Measurements from ENCODE around the gene CUTA. TPM values are rescaled to one million over a fixed set of nuclear protein-coding genes. Genes with fewer than 3 reads are reported as not detected.

CUTA gene
- total RNA-seq, 1 experiment from 2014 or later, result 212 TPM

GRCh38 chr6:33367009-33367714, 50.7 kb downstream of the CUTA start:
- BruUV-seq (replicated peaks), result no TSS peak
- DNase-seq (ENCODE audit: unreplicated experiment), result no peak
- intact Hi-C loops (cut with micrococcal nuclease), result no loop called here
- POLR2A ChIA-PET, result interaction anchor here (1.2 kb wide), 1 partner anchor 49 kb away, joined by 4 read pairs; no protein-coding TSS in a partner anchor
- TF ChIP-seq, protein P1, sequence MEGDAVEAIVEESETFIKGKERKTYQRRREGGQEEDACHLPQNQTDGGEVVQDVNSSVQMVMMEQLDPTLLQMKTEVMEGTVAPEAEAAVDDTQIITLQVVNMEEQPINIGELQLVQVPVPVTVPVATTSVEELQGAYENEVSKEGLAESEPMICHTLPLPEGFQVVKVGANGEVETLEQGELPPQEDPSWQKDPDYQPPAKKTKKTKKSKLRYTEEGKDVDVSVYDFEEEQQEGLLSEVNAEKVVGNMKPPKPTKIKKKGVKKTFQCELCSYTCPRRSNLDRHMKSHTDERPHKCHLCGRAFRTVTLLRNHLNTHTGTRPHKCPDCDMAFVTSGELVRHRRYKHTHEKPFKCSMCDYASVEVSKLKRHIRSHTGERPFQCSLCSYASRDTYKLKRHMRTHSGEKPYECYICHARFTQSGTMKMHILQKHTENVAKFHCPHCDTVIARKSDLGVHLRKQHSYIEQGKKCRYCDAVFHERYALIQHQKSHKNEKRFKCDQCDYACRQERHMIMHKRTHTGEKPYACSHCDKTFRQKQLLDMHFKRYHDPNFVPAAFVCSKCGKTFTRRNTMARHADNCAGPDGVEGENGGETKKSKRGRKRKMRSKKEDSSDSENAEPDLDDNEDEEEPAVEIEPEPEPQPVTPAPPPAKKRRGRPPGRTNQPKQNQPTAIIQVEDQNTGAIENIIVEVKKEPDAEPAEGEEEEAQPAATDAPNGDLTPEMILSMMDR (IDR thresholded peaks at IDR 0.05; ENCODE audit: unreplicated experiment), result no peak
- H3K4me3 Mint-ChIP-seq (ENCODE audit: unreplicated experiment), result no peak overlapping the region
- no peaks in the 10 kb centered on the region for H3K9me3 Mint-ChIP-seq (ENCODE audit: unreplicated experiment)
- CTCF ChIA-PET, result interaction anchor here (1.2 kb wide), 1 partner anchor 23 kb away, joined by 4 read pairs; no protein-coding TSS in a partner anchor
- H3K4me1 Mint-ChIP-seq (ENCODE audit: insufficient read depth, unreplicated experiment), result peaks cover 5% of the 10 kb centered on the region
- H3K27ac Mint-ChIP-seq (ENCODE audit: low read depth, unreplicated experiment), result no peak overlapping the region
- no peaks in the 10 kb centered on the region for H3K27me3 Mint-ChIP-seq (ENCODE audit: insufficient read depth, unreplicated experiment)
- peaks cover 6% of the 10 kb centered on the region for H3K36me3 Mint-ChIP-seq (ENCODE audit: insufficient read depth, unreplicated experiment)

Small RNAs within 50 kb of the gene (microRNA-seq; reads per million reads assigned to microRNA genes)
- not detected for gene MIR5004

Other genes with a start within 250 kb of the CUTA start
- gene COL11A2, start 225.6 kb downstream of the CUTA start, total RNA-seq (2022), result 0.91 and 1.5 TPM in 2 replicates
- 29.6 and 35.1 TPM in 2 replicates for gene RXRB, start 217.4 kb downstream of the CUTA start, total RNA-seq (2022)
- 118 and 187 TPM in 2 replicates for gene SLC39A7, start 217.2 kb downstream of the CUTA start, total RNA-seq (2022)
- 26.4 and 26.6 TPM in 2 replicates for gene HSD17B8, start 213.5 kb downstream of the CUTA start, total RNA-seq (2022)
- 45.4 and 48.3 TPM in 2 replicates for gene RING1, start 209.6 kb downstream of the CUTA start, total RNA-seq (2022)
- 47.8 and 49.7 TPM in 2 replicates for gene VPS52, start 146.2 kb downstream of the CUTA start, total RNA-seq (2022)
- 4,063 and 4,680 TPM in 2 replicates for gene RPS18, start 146.0 kb downstream of the CUTA start, total RNA-seq (2022)
- 0.37 and 0.58 TPM in 2 replicates for gene B3GALT4, start 141.0 kb downstream of the CUTA start, total RNA-seq (2022)
- 53.1 and 57.0 TPM in 2 replicates for gene WDR46, start 128.9 kb downstream of the CUTA start, total RNA-seq (2022)
- 54.7 and 67.1 TPM in 2 replicates for gene PFDN6, start 128.5 kb downstream of the CUTA start, total RNA-seq (2022)
- 30.4 and 37.9 TPM in 2 replicates for gene RGL2, start 119.2 kb downstream of the CUTA start, total RNA-seq (2022)
- 84.9 and 87.9 TPM in 2 replicates for gene TAPBP, start 104.0 kb downstream of the CUTA start, total RNA-seq (2022)
- 12.3 and 15.5 TPM in 2 replicates for gene ZBTB22, start 100.4 kb downstream of the CUTA start, total RNA-seq (2022)
- 39.7 and 47.7 TPM in 2 replicates for gene DAXX, start 95.1 kb downstream of the CUTA start, total RNA-seq (2022)
- 20.3 and 27.1 TPM in 2 replicates for gene KIFC1, start 26.3 kb downstream of the CUTA start, total RNA-seq (2022)
- gene PHF1, start 7.1 kb downstream of the CUTA start, total RNA-seq (2022), result 28.9 and 33.9 TPM in 2 replicates
- gene SYNGAP1, start 2.0 kb upstream of the CUTA start, total RNA-seq (2022), result 6.7 and 9.9 TPM in 2 replicates
- 7.5 and 8.3 TPM in 2 replicates for gene ZBTB9, start 36.5 kb upstream of the CUTA start, total RNA-seq (2022)
- 45.8 and 57.7 TPM in 2 replicates for gene BAK1, start 162.2 kb upstream of the CUTA start, total RNA-seq (2022)
- gene ITPR3, start 203.2 kb upstream of the CUTA start, total RNA-seq (2022), result 86.9 and 109 TPM in 2 replicates

Measured in MCF 10A (cell line).